Activated CD8-positive, alpha-beta T cell treated with anti-CD3 and anti-CD28 coated beads, Interleukin-2, amount 10 ng/mL, durations not matched to agents 7 days and 5 days (primary cell): ENCODE data around the gene GUCY2D. TPM values are rescaled to one million over a fixed set of nuclear protein-coding genes. Genes with fewer than 3 reads are reported as not detected.
"Not testable (repeated sequence)": the region's sequence is repeated elsewhere in the genome, so short reads cannot be mapped to it uniquely, and the experiment has no call there.

ENCODE experiments used
- ATAC-seq: fragments of 150-1000 bp; cut with Tn5 transposase; one replicate; pipeline ENCODE4 v1.10.0; 2021; ENCODE audit warnings: moderate library complexity
- CTCF ChIA-PET: fragments of 350-600 bp; sonication (Branson Sonifier 250); formaldehyde crosslinking; loops from one replicate; lab custom pipeline; 2021; ENCODE audit warnings: antibody characterized with exemption; lab: Charles Lee
- POLR2A ChIA-PET: fragments of 350-600 bp; sonication (Branson Sonifier 250); formaldehyde crosslinking; loops from one replicate; lab custom pipeline; 2021; ENCODE audit warnings: antibody characterized with exemption; lab: Charles Lee
- DNase-seq: peaks from one replicate; pipeline ENCODE4 v3.0.0-alpha.2; 2020
- H3K27ac Mint-ChIP-seq: one replicate; pipeline ENCODE4 v1.8.0; 2021; ENCODE audit warnings: mild to moderate bottlenecking, mixed read lengths
- H3K27me3 Mint-ChIP-seq: one replicate; pipeline ENCODE4 v1.8.0; 2021; ENCODE audit warnings: low read depth, mixed read lengths
- H3K36me3 Mint-ChIP-seq: one replicate; pipeline ENCODE4 v1.8.0; 2021; ENCODE audit warnings: low read depth, mixed read lengths
- H3K4me1 Mint-ChIP-seq: one replicate; pipeline ENCODE4 v1.8.0; 2021; ENCODE audit warnings: low read depth, mixed read lengths
- H3K4me3 Mint-ChIP-seq: one replicate; pipeline ENCODE4 v1.8.0; 2021; ENCODE audit warnings: mild to moderate bottlenecking, mixed read lengths
- H3K9me3 Mint-ChIP-seq: one replicate; pipeline ENCODE4 v1.8.0; 2022; ENCODE audit warnings: mixed read lengths; ENCODE audit not compliant: insufficient read depth
- total RNA-seq, 2 experiments: library from RNA; stranded (reverse); gene quantifications; one replicate each; pipeline ENCODE4 v1.2.3, GENCODE V29; 2021

The GUCY2D gene
- total RNA-seq, 2 experiments from 2014 or later, result not detected

DNA sequence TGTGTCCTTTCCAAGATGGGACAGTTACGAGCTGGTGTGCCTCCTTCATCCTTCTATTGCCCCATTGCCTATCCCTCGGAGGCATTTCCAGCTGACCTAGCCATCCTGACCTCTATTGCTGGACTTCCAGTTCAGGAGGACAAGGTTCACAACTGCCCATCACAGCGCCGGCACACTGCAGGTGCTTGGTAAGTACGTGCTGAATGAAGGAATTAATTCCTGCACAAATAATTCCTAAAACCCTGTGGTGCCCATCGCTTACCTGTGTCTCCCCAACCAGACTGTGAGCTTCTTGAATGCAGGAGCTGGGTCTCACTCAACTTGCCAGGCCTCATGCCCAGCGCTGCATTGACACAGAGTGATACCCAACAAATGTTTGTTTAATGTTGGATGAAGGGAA lies 49.4 kb downstream of the GUCY2D start:
- no peaks in the 10 kb centered on the region for H3K9me3 Mint-ChIP-seq
- peaks cover 7% of the 10 kb centered on the region for H3K27me3 Mint-ChIP-seq
- peaks cover 15% of the 10 kb centered on the region for H3K4me1 Mint-ChIP-seq
- H3K4me3 Mint-ChIP-seq, result no peak overlapping the region
- ChIA-PET POLR2A (no interaction called here), CTCF (interaction anchor here (2.2 kb wide), 1 partner anchor 8 kb away, joined by 14 read pairs; no protein-coding TSS in a partner anchor)
- no peak for ATAC-seq
- no peaks in the 10 kb centered on the region for H3K36me3 Mint-ChIP-seq
- no peak for DNase-seq
- H3K27ac Mint-ChIP-seq, result no peak overlapping the region

DNA sequence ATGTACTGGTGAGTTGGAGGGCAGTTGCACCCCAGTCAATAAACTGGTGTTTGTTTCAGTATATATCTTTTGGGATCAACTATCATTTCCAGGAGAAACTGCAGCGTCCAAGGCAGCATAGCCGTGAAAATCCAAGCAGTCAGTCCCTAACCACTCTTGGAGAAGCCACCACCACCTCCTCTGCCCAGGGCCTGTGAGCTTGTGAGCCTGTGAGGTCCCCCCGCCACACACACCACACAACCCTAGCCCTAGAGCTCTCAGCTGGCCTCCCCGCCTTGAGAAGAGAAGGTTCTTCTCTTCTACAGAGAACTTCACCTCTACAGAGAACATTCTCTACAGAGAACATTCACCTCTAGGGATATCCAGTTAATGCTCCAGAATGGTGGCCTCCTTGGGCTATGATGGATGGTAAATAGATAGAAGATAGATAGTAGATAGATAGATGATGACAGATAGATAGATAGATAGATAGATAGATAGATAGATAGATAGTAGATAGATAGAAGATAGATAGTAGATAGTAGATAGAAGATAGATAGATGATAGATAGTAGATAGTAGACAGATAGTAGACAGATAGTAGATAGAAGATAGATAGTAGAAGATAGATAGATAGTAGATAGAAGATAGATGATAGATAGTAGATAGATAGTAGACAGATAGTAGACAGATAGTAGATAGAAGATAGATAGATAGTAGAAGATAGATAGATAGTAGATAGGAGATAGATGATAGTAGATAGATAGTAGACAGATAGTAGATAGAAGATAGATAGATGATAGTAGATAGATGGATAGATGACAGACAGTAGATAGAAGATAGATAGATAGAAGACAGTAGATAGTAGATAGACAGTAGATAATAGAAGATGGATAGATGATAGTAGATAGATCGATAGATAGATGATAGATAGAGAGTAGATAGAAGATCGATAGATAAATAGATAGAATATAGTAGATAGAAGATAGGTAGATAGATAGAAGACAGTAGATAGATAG lies 50.1 kb downstream of the GUCY2D start:
- no peak for DNase-seq
- H3K4me3 Mint-ChIP-seq, result no peak overlapping the region
- no peaks in the 10 kb centered on the region for H3K9me3 Mint-ChIP-seq
- no peak overlapping the region for H3K27ac Mint-ChIP-seq
- peaks cover 12% of the 10 kb centered on the region for H3K27me3 Mint-ChIP-seq
- H3K4me1 Mint-ChIP-seq, result peaks cover 23% of the 10 kb centered on the region
- ChIA-PET POLR2A (no interaction called here), CTCF (interaction anchor here (2.2 kb wide), 1 partner anchor 8 kb away, joined by 14 read pairs; no protein-coding TSS in a partner anchor)
- no peak for ATAC-seq
- H3K36me3 Mint-ChIP-seq, result no peaks in the 10 kb centered on the region

DNA sequence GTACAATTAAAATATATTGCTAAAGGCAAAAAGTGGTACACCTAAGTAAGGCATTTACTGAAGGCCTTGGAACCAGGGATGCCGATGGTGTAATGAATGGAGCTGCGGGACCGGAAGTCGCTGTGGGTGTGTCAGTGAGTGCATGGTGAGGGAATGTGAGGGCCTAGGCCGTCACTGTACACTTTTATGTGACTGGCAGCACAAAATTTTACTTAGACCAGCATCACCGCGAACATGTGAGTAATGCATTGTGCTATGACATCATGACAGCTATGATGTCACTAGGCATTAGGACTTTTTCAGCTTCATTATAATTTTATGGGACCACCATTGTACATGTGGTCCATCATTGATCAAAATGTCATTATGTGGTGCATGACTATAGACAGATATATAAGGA lies 51.2 kb downstream of the GUCY2D start:
- no peaks in the 10 kb centered on the region for H3K36me3 Mint-ChIP-seq
- no peak overlapping the region for H3K27ac Mint-ChIP-seq
- POLR2A ChIA-PET, result no interaction called here
- peaks cover 24% of the 10 kb centered on the region for H3K4me1 Mint-ChIP-seq
- no peak overlapping the region for H3K4me3 Mint-ChIP-seq
- H3K27me3 Mint-ChIP-seq, result peaks cover 13% of the 10 kb centered on the region
- ATAC-seq (no peak), DNase-seq (no peak)
- no peaks in the 10 kb centered on the region for H3K9me3 Mint-ChIP-seq
- CTCF ChIA-PET, result interaction anchor here (10.3 kb wide), 1 partner anchor 20 kb away, joined by 319 read pairs; no protein-coding TSS in a partner anchor

DNA sequence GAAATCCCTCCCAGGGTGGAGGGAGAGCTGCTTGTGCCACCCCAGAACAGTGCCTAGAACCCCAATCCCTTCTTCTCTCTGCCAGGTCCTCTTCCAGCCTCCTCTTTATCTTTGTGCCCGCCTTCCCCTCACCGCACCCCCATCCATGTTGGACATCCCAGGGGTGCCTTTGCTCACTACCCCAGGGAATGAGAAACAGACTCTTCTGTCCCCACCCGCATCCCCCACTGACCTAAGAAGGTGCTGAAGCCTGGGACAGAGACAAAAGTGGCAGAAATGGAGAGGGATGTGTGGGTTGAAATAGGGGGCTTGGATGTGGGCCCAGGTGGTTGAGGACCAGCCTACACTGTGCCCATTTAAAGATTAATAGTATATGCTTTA lies 53.4 kb downstream of the GUCY2D start:
- H3K4me1 Mint-ChIP-seq, result peaks cover 32% of the 10 kb centered on the region
- H3K4me3 Mint-ChIP-seq, result no peak overlapping the region
- peaks cover 30% of the 10 kb centered on the region for H3K27me3 Mint-ChIP-seq
- POLR2A ChIA-PET, result interaction anchor here (1.7 kb wide), 1 partner anchor 117 kb away, joined by 5 read pairs; no protein-coding TSS in a partner anchor
- no peak for DNase-seq
- H3K36me3 Mint-ChIP-seq, result no peaks in the 10 kb centered on the region
- H3K27ac Mint-ChIP-seq, result no peak overlapping the region
- ATAC-seq, result no peak
- no peaks in the 10 kb centered on the region for H3K9me3 Mint-ChIP-seq
- CTCF ChIA-PET, result interaction anchor here (0.9 to 10.3 kb wide), 12 partner anchors 14 to 211 kb away, joined by 3 to 319 read pairs (median 16); partner anchors contain the start of genes ALOX15B and ALOXE3

DNA sequence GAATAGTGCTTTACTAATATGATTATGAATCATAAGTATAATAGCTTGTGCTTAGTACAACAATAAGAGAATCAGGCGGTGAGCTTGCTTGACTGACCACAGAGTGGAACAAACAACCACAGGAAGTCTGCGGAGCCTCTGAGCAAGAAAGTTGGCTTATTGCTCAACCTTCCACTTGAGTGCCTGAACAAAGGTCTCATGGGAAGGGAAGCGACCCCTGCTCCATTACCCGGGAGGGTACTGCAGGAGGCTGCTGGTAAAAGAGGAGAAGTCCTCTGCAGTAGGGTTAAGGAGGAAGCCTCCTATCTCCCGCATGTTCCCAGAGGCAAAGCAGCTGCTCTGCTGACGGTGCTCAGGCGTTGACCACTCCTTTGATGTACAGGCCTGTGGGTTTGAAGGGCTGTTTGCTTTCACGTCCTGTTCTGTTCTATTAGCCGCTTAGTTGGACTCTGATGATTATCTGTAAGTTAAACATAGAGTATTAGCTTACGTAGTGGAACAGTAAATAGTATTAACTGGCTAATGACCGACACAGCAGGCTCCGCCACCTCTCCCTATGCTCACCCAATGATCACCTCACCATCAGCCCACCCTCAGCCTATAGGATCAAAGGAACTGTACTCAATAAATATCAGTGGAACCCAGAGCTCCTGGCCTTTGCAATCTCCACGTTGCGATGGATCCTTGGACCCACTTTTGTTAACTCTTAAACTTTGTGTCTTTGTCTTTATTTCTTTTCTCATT lies 54.0 kb downstream of the GUCY2D start:
- DNase-seq (peak; percentile 75), ATAC-seq (peak; percentile 62)
- Mint-ChIP-seq H3K36me3 (no peaks in the 10 kb centered on the region), H3K27ac (no peak overlapping the region), H3K4me1 (peaks cover 32% of the 10 kb centered on the region), H3K27me3 (peaks cover 33% of the 10 kb centered on the region), H3K4me3 (no peak overlapping the region), H3K9me3 (no peaks in the 10 kb centered on the region)
- CTCF ChIA-PET, result interaction anchor here (0.6 to 10.3 kb wide), 24 partner anchors 9 to 457 kb away, joined by 3 to 319 read pairs (median 6); partner anchors contain the start of genes ALOX15B, ALOXE3, HES7 and RNF227
- POLR2A ChIA-PET, result interaction anchor here (0.7 to 1.7 kb wide), 2 partner anchors 12 to 117 kb away, joined by 3 to 5 read pairs; no protein-coding TSS in a partner anchor

DNA sequence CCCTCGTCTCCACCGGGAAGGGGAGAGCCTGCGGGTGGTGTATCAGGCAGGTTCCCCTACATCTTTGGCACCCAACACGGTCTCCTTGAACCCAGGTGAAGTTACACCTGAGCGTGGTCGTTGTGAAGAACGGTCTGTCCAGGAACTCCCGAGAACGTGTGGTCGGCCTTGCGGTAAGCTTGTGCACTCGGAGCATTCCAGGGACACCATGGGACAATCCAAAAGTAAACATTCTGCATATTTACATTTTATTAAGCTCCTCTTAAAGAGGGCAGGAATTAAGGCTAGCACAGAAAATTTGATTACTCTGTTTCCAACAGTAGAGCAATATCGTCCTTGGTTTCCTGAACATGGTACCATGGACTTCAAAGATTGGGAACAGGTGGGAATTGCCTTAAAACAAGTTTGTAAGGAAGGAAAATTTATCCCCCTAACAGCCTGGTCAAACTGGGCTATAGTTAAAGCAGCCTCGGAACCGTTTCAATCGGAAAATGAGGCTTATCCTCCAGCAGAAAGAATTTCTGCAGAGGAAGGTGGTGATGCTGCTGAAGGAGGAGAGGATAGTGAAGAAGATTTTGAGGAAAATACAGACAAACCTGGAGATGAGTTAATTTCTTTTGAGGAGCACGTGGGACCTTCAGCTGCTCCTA lies 54.7 kb downstream of the GUCY2D start:
- H3K27me3 Mint-ChIP-seq, result peaks cover 40% of the 10 kb centered on the region

DNA sequence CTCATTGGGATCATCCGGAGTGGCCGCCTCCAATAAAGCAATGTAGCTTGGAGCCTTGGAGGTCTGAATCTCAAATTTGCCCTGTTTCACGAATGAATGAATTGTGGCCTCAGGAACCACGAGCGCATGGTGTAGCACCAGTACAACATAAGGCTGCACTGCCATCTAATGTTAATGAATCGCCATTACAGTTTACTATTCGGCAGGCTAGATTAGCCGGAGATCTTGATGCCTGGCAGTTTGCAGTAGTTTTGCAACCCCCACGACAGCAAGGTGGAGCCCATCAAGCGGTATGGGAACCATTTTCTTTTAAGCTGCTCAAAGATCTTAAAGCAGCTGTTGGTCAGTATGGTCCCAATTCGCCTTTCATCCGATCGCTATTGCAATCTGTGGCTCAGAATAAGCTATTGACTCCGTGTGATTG lies 55.3 kb downstream of the GUCY2D start:
- POLR2A ChIA-PET, result interaction anchor here (1.7 kb wide), 1 partner anchor 115 kb away, joined by 5 read pairs; no protein-coding TSS in a partner anchor
- H3K27ac Mint-ChIP-seq, result no peak overlapping the region
- no peaks in the 10 kb centered on the region for H3K9me3 Mint-ChIP-seq
- H3K4me1 Mint-ChIP-seq, result peaks cover 32% of the 10 kb centered on the region
- H3K4me3 Mint-ChIP-seq, result no peak overlapping the region
- CTCF ChIA-PET, result interaction anchor here (0.7 to 10.3 kb wide), 29 partner anchors 10 to 314 kb away, joined by 3 to 319 read pairs (median 5); partner anchors contain the start of genes ALOX15B, ALOXE3, HES7 and RNF227
- H3K27me3 Mint-ChIP-seq, result peaks cover 44% of the 10 kb centered on the region
- DNase-seq, result peak; percentile 59
- peak; percentile 72 for ATAC-seq
- H3K36me3 Mint-ChIP-seq, result no peaks in the 10 kb centered on the region

More for the DNA sequence above, 54.7 kb downstream of the GUCY2D start:
- H3K27ac Mint-ChIP-seq, result no peak overlapping the region
- H3K4me1 Mint-ChIP-seq, result peaks cover 32% of the 10 kb centered on the region
- H3K9me3 Mint-ChIP-seq, result no peaks in the 10 kb centered on the region
- ATAC-seq (no peak), DNase-seq (no peak)
- POLR2A ChIA-PET, result interaction anchor here (0.7 to 1.7 kb wide), 2 partner anchors 11 to 116 kb away, joined by 3 to 5 read pairs; no protein-coding TSS in a partner anchor
- H3K36me3 Mint-ChIP-seq, result no peaks in the 10 kb centered on the region
- CTCF ChIA-PET, result interaction anchor here (0.6 to 10.3 kb wide), 30 partner anchors 9 to 458 kb away, joined by 3 to 319 read pairs (median 4); partner anchors contain the start of genes ALOX15B, ALOXE3, HES7 and RNF227
- H3K4me3 Mint-ChIP-seq, result no peak overlapping the region

DNA sequence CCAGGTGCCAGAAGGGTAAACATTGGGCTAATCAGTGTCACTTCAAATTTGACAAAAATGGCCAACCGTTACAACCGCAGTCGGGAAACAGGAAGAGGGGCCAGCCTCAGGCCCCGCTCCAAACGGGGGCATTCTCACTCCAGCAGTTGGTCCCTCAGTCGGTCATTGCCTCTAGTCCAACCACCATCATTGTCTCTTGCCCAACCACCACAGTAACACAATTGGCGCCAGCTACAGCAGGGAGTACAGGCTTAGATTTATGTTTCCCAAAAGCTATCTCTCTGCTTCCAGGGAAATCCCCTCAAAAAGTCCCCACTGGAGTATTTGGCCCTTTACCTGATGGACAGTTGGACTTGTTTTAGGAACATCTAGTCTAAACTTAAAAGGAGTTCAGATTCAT lies 56.7 kb downstream of the GUCY2D start:
- H3K4me3 Mint-ChIP-seq, result no peak overlapping the region
- DNase-seq (no peak), ATAC-seq (no peak)
- POLR2A ChIA-PET, result interaction anchor here (0.7 to 1.4 kb wide), 2 partner anchors 46 to 114 kb away, joined by 3 to 7 read pairs; no protein-coding TSS in a partner anchor
- peaks cover 32% of the 10 kb centered on the region for H3K4me1 Mint-ChIP-seq
- no peaks in the 10 kb centered on the region for H3K36me3 Mint-ChIP-seq
- H3K9me3 Mint-ChIP-seq, result no peaks in the 10 kb centered on the region
- no peak overlapping the region for H3K27ac Mint-ChIP-seq
- peaks cover 54% of the 10 kb centered on the region for H3K27me3 Mint-ChIP-seq
- CTCF ChIA-PET, result interaction anchor here (1.1 to 10.3 kb wide), 16 partner anchors 8 to 318 kb away, joined by 3 to 319 read pairs (median 14); partner anchors contain the start of genes ALOX15B, ALOXE3 and GUCY2D

DNA sequence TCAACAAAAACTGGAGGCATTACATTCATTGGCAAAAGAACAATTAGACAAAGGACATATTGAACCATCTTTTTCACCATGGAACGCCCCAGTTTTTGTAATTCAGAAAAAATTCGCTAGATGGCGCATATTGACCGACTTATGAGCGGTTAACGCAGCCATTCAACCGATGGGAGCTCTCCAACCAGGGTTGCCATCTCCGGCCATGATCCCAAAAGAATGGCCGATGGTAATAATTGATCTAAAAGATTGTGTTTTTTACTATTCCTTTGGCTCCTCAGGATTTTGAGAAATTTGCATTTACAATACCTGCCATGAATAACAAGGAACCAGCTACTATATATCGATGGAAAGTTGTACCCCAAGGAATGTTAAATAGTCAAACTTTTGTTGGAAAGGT lies 57.9 kb downstream of the GUCY2D start:
- Mint-ChIP-seq H3K27ac (no peak overlapping the region), H3K4me1 (peaks cover 32% of the 10 kb centered on the region), H3K36me3 (no peaks in the 10 kb centered on the region), H3K9me3 (no peaks in the 10 kb centered on the region), H3K27me3 (peaks cover 61% of the 10 kb centered on the region), H3K4me3 (no peak overlapping the region)
- ATAC-seq (peak; percentile 51), DNase-seq (peak; percentile 76)
- ChIA-PET CTCF (interaction anchor here (0.6 to 10.3 kb wide), 46 partner anchors 9 to 375 kb away, joined by 3 to 319 read pairs (median 4); partner anchors contain the start of genes ALOX15B, ALOXE3, CTC1 and GUCY2D), POLR2A (interaction anchor here (0.5 to 1.4 kb wide), 2 partner anchors 48 to 113 kb away, joined by 4 to 7 read pairs; no protein-coding TSS in a partner anchor)

DNA sequence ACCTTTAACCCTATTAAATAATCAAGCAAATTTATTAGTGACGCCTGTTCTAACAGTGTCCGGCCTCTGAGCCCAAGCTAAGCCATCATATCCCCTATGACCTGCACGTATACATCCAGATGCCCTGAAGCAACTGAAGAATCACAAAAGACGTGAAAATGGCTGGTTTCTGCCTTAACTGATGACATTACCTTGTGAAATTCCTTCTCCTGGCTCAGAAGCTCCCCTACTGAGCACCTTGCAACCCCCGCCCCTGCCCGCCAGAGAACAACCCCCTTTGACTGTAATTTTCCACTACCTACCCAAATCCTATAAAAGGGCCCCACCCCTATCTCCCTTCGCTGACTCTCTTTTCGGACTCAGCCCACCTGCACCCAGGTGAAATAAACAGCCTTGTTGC lies 59.4 kb downstream of the GUCY2D start:
- H3K36me3 Mint-ChIP-seq, DNase-seq, H3K27ac Mint-ChIP-seq, POLR2A ChIA-PET, ATAC-seq, H3K9me3 Mint-ChIP-seq, H3K4me3 Mint-ChIP-seq: not testable (repeated sequence)
- Mint-ChIP-seq H3K4me1 (peaks cover 17% of the 10 kb centered on the region), H3K27me3 (peaks cover 54% of the 10 kb centered on the region)
- CTCF ChIA-PET, result interaction anchor here (0.7 to 10.3 kb wide), 16 partner anchors 12 to 314 kb away, joined by 3 to 319 read pairs (median 9); partner anchors contain the start of genes ALOX15B and ALOXE3
